ENCODE results near the gene ELMO3. TPM values are rescaled to one million over a fixed set of nuclear protein-coding genes. Genes with fewer than 3 reads are reported as not detected.

ELMO3 gene
- total RNA-seq, 1 donor from 2014 or later = 1.7 TPM

GRCh38 chr16:67209565-67209964 lies 10.6 kb downstream of the ELMO3 start:
- DNase-seq (ENCODE audit: extremely low spot score, unreplicated experiment) = no peak
- peaks cover 19% of the 10 kb centered on the region for H3K4me1 Mint-ChIP-seq (ENCODE audit: unreplicated experiment)
- no peaks in the 10 kb centered on the region for H3K27me3 Mint-ChIP-seq (ENCODE audit: unreplicated experiment)
- H3K36me3 Mint-ChIP-seq (ENCODE audit: unreplicated experiment) = peaks cover 2% of the 10 kb centered on the region
- H3K27ac Mint-ChIP-seq (ENCODE audit: unreplicated experiment) = no peak overlapping the region
- H3K4me3 Mint-ChIP-seq (ENCODE audit: unreplicated experiment) = no peak overlapping the region
- no peak for TF ChIP-seq CTCF (IDR thresholded peaks at IDR 0.05)
- H3K9me3 Mint-ChIP-seq (ENCODE audit: unreplicated experiment) = no peaks in the 10 kb centered on the region

GRCh38 chr16:67210069-67210937 lies 11.4 kb downstream of the ELMO3 start:
- DNase-seq (ENCODE audit: extremely low spot score, unreplicated experiment) = no peak
- Mint-ChIP-seq H3K27me3 (ENCODE audit: unreplicated experiment) (no peaks in the 10 kb centered on the region), H3K27ac (ENCODE audit: unreplicated experiment) (no peak overlapping the region), H3K36me3 (ENCODE audit: unreplicated experiment) (peaks cover 2% of the 10 kb centered on the region), H3K4me1 (ENCODE audit: unreplicated experiment) (peaks cover 19% of the 10 kb centered on the region), H3K4me3 (ENCODE audit: unreplicated experiment) (no peak overlapping the region), H3K9me3 (ENCODE audit: unreplicated experiment) (no peaks in the 10 kb centered on the region)
- no peak for TF ChIP-seq CTCF (IDR thresholded peaks at IDR 0.05)

GRCh38 chr16:67211674-67212073 lies 12.7 kb downstream of the ELMO3 start:
- Mint-ChIP-seq H3K27ac (ENCODE audit: unreplicated experiment) (no peak overlapping the region), H3K36me3 (ENCODE audit: unreplicated experiment) (peaks cover 6% of the 10 kb centered on the region), H3K27me3 (ENCODE audit: unreplicated experiment) (no peaks in the 10 kb centered on the region), H3K4me3 (ENCODE audit: unreplicated experiment) (no peak overlapping the region), H3K4me1 (ENCODE audit: unreplicated experiment) (peaks cover 12% of the 10 kb centered on the region), H3K9me3 (ENCODE audit: unreplicated experiment) (no peaks in the 10 kb centered on the region)
- TF ChIP-seq CTCF (IDR thresholded peaks at IDR 0.05) = no peak
- DNase-seq (ENCODE audit: extremely low spot score, unreplicated experiment) = no peak

GRCh38 chr16:67212766-67213165 lies 13.8 kb downstream of the ELMO3 start:
- DNase-seq (ENCODE audit: extremely low spot score, unreplicated experiment) = no peak
- no peak overlapping the region for H3K4me3 Mint-ChIP-seq (ENCODE audit: unreplicated experiment)
- H3K4me1 Mint-ChIP-seq (ENCODE audit: unreplicated experiment) = peaks cover 2% of the 10 kb centered on the region
- no peaks in the 10 kb centered on the region for H3K9me3 Mint-ChIP-seq (ENCODE audit: unreplicated experiment)
- peaks cover 16% of the 10 kb centered on the region for H3K36me3 Mint-ChIP-seq (ENCODE audit: unreplicated experiment)
- no peak overlapping the region for H3K27ac Mint-ChIP-seq (ENCODE audit: unreplicated experiment)
- TF ChIP-seq CTCF (IDR thresholded peaks at IDR 0.05) = no peak
- no peaks in the 10 kb centered on the region for H3K27me3 Mint-ChIP-seq (ENCODE audit: unreplicated experiment)

- no peak for DNase-seq (ENCODE audit: extremely low spot score, unreplicated experiment)
- Mint-ChIP-seq H3K4me1 (ENCODE audit: unreplicated experiment) (no peaks in the 10 kb centered on the region), H3K27ac (ENCODE audit: unreplicated experiment) (no peak overlapping the region), H3K27me3 (ENCODE audit: unreplicated experiment) (no peaks in the 10 kb centered on the region), H3K4me3 (ENCODE audit: unreplicated experiment) (no peak overlapping the region), H3K36me3 (ENCODE audit: unreplicated experiment) (peaks cover 17% of the 10 kb centered on the region), H3K9me3 (ENCODE audit: unreplicated experiment) (no peaks in the 10 kb centered on the region)
- TF ChIP-seq CTCF (IDR thresholded peaks at IDR 0.05) = no peak
Measured at GRCh38 chr16:67213197-67214019, 14.5 kb downstream of the ELMO3 start.

Data from osteocyte (in vitro differentiated cells).